ENCODE results near the gene IMMP2L. TPM values are rescaled to one million over a fixed set of nuclear protein-coding genes. Genes with fewer than 3 reads are reported as not detected.

IMMP2L gene
- total RNA-seq, 6 experiments from 2014 or later, result 14.2 to 25.3 (median 19.7) TPM

GRCh38 chr7:111147708-111148533 lies 414.4 kb downstream of the IMMP2L start:
- ATAC-seq, result no peak
- no peak for DNase-seq
- no peak for TF ChIP-seq POLR2A (IDR thresholded peaks at IDR 0.05)
- intact Hi-C loops (cut with DNase I), result no loop called here
- H3K27ac ChIP-seq, result no peak overlapping the region
- H3K4me3 ChIP-seq, result no peak overlapping the region
- 89% methylated on average over 6 of the region's 6 CpGs for WGBS (ENCODE audit: insufficient coverage, low coverage, low lambda C conversion rate, missing lambda C conversion rate)
- H3K9me3 ChIP-seq, result no peaks in the 10 kb centered on the region
- no peaks in the 10 kb centered on the region for H3K27me3 ChIP-seq
- H3K36me3 ChIP-seq, result no peaks in the 10 kb centered on the region
- no peaks in the 10 kb centered on the region for H3K4me1 ChIP-seq

GRCh38 chr7:111146136-111146535 lies 416.2 kb downstream of the IMMP2L start:
- intact Hi-C loops (cut with DNase I), result no loop called here
- Histone ChIP-seq H3K9me3 (no peaks in the 10 kb centered on the region), H3K27ac (no peak overlapping the region), H3K4me1 (no peaks in the 10 kb centered on the region), H3K4me3 (no peak overlapping the region), H3K27me3 (no peaks in the 10 kb centered on the region), H3K36me3 (no peaks in the 10 kb centered on the region)
- no peak for TF ChIP-seq CTCF (IDR thresholded peaks at IDR 0.05)
- no peak for TF ChIP-seq POLR2A (IDR thresholded peaks at IDR 0.05)
- no peak for DNase-seq
- no peak for ATAC-seq

- 86% methylated on average over 2 of the region's 2 CpGs for WGBS (ENCODE audit: insufficient coverage, low coverage, low lambda C conversion rate, missing lambda C conversion rate)
- H3K36me3 ChIP-seq, result no peaks in the 10 kb centered on the region
- intact Hi-C loops (cut with DNase I), result no loop called here
- TF ChIP-seq CTCF (IDR thresholded peaks at IDR 0.05) (no peak), POLR2A (IDR thresholded peaks at IDR 0.05) (no peak)
- no peak overlapping the region for H3K4me3 ChIP-seq
- H3K9me3 ChIP-seq, result no peaks in the 10 kb centered on the region
- no peak overlapping the region for H3K27ac ChIP-seq
- no peak for ATAC-seq
- no peaks in the 10 kb centered on the region for H3K4me1 ChIP-seq
- no peak for DNase-seq
- H3K27me3 ChIP-seq, result no peaks in the 10 kb centered on the region
Measured at GRCh38 chr7:111145472-111145871, 416.8 kb downstream of the IMMP2L start.

- WGBS (ENCODE audit: insufficient coverage, low coverage, low lambda C conversion rate, missing lambda C conversion rate), result 74% methylated on average over 2 of the region's 2 CpGs
- TF ChIP-seq POLR2A (IDR thresholded peaks at IDR 0.05) (no peak), CTCF (IDR thresholded peaks at IDR 0.05) (no peak)
- H3K27ac ChIP-seq, result no peak overlapping the region
- H3K4me3 ChIP-seq, result no peak overlapping the region
- H3K4me1 ChIP-seq, result no peaks in the 10 kb centered on the region
- intact Hi-C loops (cut with DNase I), result no loop called here
- no peak for DNase-seq
- no peaks in the 10 kb centered on the region for H3K27me3 ChIP-seq
- no peak for ATAC-seq
- H3K36me3 ChIP-seq, result no peaks in the 10 kb centered on the region
- no peaks in the 10 kb centered on the region for H3K9me3 ChIP-seq
Measured at GRCh38 chr7:111140091-111140865, 422.0 kb downstream of the IMMP2L start.

GRCh38 chr7:111138586-111138985 lies 423.7 kb downstream of the IMMP2L start:
- no peak overlapping the region for H3K27ac ChIP-seq
- TF ChIP-seq POLR2A (IDR thresholded peaks at IDR 0.05) (no peak), CTCF (IDR thresholded peaks at IDR 0.05) (no peak)
- H3K27me3 ChIP-seq, result no peaks in the 10 kb centered on the region
- no peak overlapping the region for H3K4me3 ChIP-seq
- ATAC-seq (no peak), DNase-seq (no peak)
- no peaks in the 10 kb centered on the region for H3K4me1 ChIP-seq
- no peaks in the 10 kb centered on the region for H3K36me3 ChIP-seq
- intact Hi-C loops (cut with DNase I), result no loop called here
- no peaks in the 10 kb centered on the region for H3K9me3 ChIP-seq

Data from right lobe of liver (tissue), 6 donors.